HG03280 (cell line): Measurements from ENCODE around the gene NLGN1.
"Not testable (repeated sequence)": the region's sequence is repeated elsewhere in the genome, so short reads cannot be mapped to it uniquely, and the experiment has no call there.

Experiments used
- ATAC-seq: cut with Tn5 transposase; IDR thresholded peaks from one replicate; pipeline ENCODE4 v1.9.1; 2021; ENCODE audit warnings: mild to moderate bottlenecking, moderate library complexity; ENCODE audit not compliant: unreplicated experiment

Gene NLGN1

DNA sequence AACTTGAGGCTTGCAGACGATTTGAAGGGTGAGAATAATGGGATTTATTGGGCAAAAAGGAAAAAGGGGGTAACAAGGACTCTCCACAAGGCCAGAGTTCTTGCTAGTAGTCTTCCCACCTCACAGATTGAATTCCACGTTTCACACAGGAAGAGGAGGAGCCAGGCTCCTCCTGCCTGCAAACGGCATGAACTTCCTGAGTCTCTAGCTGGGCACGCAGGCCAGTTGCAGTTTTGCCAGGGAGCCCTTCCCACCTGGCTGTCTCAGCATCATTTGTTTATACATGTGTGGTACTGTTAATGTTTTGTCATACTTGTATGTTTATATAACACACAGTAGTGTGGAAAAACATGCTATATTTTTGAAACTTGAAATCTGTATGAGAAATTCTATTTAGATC is 155.0 kb downstream of the NLGN1 start:
- ATAC-seq = no peak

DNA sequence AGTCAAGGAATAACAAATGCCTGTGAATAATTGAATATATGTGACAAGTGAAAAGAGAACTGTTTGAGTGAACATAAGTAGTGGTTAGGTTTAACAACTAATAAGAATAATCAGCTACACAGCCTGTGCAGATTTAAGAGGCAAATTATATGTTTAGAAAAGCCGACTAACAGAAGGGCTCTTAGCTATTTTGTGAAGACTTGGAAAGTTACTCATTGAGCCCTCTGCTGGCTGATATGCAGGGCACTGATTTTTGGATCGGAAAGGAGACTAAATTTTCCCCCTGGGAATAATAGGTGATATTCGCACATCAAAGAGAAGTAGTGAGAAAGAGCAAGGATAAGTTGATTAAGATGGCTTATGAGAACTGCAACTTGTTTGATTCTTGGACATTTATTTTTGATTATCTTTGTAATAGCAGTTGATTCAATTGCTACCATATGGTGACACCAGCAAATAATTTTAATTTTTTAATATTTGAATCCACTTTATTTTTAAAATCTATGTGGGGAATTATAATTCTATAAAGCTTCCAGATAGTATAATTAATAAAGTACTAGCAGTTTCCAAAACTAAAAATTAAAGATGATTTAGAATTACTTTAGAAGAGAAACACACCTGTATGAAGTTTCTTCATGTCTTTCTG is 156.2 kb downstream of the NLGN1 start:
- ATAC-seq = no peak

DNA sequence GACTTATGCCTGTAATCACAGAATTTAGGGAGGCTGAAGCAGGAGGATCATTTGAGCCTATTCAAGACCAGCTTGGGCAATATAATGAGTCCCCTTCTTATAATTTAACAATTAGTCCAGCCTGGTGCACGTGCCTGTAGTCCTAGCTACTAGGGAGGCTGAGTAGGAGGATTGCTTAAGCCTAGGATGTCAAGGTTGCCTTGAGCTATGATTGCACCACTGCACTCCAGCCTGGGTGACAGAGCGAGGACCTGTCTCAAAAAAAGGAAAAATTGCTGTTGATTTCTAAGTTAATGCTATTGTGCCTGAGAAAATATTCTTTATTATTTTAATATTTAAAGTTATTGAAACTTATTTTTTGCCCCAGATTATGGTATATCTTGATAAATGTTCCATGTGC is 159.0 kb downstream of the NLGN1 start:
- ATAC-seq = no peak

GRCh38 chr3:173567997-173568396 is 170.5 kb downstream of the NLGN1 start:
- ATAC-seq = no peak

- ATAC-seq = no peak
Measured at GRCh38 chr3:173568623-173569022, 171.1 kb downstream of the NLGN1 start.

DNA sequence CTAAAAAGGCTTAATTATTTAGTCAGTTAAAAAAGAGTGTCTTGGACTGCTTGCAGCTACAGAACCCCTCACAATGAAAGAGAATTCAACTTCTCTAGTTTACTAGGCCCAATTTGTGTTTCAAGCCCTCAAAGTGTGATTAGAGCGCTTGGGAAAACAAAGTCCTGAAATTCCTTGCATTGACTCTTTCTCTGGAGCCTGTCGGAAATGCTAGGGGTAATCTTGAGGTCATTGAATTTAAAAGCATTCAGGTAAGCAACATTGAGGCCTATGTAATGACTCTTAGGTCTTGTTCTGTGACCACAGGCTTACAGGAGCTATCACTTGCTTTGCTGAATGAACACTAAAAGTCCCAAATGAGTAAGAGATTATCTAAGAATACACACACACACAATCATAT is 186.0 kb downstream of the NLGN1 start:
- no peak for ATAC-seq

DNA sequence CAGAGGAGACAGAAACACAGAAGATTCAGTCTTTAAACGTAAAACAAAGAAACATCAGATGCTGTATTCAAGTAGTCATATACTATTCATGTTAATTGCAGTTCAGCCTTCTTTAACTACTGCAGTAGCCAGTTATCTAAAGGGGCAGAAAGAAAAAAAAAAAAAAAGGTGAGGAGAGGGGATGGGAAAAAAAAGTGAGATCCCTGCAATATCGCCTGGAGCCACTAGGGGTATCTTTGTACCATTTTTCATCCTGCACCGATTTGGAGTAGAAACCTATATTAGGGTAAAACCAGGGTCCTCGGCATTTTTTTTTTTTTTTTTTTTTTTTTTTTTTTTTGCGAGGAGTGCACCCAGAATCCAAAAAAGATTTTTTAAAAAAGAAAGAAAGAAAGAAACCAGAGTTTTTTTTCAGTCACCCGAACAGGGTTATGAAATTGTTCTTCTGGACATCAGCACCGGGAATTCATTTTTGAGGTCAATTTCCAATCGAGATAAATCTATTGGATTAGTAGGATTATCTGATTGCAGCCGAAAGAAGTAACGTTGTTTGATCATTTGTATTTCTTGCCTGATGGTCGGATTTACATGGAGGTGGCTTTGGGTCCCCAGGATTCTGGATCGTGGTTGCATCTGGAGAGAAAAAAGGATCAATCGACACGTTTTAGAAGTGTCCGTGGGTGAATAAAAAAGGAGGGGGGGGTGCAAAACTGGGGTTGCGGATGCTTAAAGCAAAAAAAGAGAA is 186.7 kb downstream of the NLGN1 start:
- ATAC-seq = no peak

GRCh38 chr3:173584838-173585831 is 187.6 kb downstream of the NLGN1 start:
- no peak for ATAC-seq

GRCh38 chr3:173586166-173586565 is 188.6 kb downstream of the NLGN1 start:
- no peak for ATAC-seq

DNA sequence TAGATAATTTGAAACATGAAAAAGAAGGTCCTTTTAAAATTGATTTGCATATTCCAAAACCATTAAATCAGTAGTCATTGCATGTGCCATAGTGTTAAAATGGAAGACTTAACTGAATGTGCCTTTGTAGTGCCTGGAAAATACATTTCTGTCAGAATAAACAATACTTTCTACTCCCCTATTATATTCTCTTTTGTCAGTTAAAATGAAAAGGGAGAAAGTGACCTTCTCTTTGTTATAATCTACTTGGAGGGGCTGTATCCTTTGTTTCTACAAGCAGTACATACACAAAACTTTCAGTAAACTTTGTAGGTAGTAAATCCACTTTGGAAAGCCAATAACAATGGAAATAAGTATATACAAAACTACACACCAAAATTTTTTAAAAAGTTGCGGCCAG is 189.5 kb downstream of the NLGN1 start:
- no peak for ATAC-seq

DNA sequence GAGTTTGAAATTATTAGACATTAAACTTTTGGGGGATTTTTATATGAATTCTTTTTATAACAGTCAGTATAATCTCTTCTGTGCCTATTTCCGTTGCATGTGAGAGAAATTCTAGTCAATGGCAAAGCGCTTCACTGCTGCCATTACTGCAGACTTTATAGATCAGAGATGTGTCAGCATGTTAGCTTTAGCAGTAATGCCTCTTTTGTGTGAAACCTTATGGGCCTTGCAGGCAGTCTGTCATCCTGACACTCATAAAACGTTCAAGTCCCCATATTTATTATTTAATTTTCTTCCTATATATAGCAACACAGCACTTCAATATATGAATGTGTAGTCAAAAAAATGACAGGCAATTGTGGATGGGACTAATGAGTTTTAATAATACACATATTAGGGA is 191.0 kb downstream of the NLGN1 start:
- no peak for ATAC-seq

- ATAC-seq = no peak
Measured at GRCh38 chr3:173589116-173589515, 191.6 kb downstream of the NLGN1 start.

- no peak for ATAC-seq
Measured at GRCh38 chr3:173591401-173591800, 193.9 kb downstream of the NLGN1 start.

DNA sequence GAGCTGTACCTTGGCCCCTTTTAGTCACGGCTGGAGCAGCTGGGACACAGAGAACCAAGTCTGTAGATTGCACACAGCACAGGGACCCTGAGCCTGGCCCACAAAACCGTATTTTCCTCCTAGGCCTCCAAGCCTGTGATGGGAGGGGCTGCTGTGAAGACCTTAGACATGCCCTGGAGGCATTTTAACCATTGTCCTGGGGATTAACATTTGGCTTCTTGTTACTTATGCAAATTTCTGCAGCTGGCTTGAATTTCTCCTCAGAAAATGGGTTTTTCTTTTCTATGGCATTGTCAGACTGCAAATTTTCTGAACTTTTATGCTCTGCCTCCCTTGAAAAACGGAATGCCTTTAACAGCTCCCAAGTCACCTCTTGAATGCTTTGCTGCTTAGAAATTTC is 197.3 kb downstream of the NLGN1 start:
- ATAC-seq = not testable (repeated sequence)

- no peak for ATAC-seq
Measured at GRCh38 chr3:173599673-173600072, 202.1 kb downstream of the NLGN1 start.

GRCh38 chr3:173614522-173614921 is 217.0 kb downstream of the NLGN1 start:
- ATAC-seq = no peak

GRCh38 chr3:173615661-173616060 is 218.1 kb downstream of the NLGN1 start:
- ATAC-seq = no peak

- no peak for ATAC-seq
Measured at GRCh38 chr3:173617490-173617889, 219.9 kb downstream of the NLGN1 start.

DNA sequence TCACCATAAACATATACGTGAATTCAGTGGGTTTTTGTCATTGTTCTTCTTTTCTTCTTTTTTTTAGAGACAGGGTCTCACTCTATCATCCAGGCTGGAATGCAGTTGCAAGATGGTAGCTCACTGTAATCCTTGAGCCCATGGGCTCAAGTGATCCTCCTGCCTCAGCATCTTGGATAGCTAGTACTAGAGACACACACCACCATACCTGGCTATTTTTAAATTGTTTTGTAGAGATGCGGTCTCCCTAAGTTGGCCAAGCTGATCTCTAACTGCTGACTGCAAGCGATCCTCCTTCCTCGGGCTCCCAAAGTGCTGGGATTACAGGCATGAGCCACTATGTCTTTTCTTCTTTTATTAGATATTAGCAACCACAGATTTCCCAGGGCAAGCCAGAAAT is 220.6 kb downstream of the NLGN1 start:
- ATAC-seq = no peak

DNA sequence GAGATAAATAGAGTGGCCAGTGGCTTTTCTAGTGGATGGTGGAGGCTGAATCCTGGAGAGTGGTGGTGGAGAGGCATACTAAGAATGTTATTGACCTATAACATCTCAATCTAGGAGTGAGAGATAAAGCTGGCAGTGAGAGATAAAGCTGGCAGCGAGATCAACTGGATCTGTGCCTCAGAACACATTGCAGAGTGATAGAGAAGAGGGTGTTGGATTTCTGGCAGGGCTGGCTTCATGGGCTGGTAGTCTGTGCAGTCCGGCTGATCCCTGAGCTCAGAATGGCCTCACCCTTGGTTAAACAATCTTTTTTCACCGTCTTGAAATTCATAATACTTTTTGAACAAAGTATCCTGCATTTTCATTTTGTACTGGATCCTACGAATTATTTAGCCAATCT is 221.2 kb downstream of the NLGN1 start:
- ATAC-seq = no peak

GRCh38 chr3:173622166-173622565 is 224.6 kb downstream of the NLGN1 start:
- no peak for ATAC-seq
